Ammon's horn (tissue), 1 donor: ENCODE data around the gene E2F8.

ENCODE experiments used
- DNase-seq: peaks from one replicate; pipeline ENCODE4 v3.0.0-alpha.2; 2016; ENCODE audit warnings: low spot score

The E2F8 gene

DNA sequence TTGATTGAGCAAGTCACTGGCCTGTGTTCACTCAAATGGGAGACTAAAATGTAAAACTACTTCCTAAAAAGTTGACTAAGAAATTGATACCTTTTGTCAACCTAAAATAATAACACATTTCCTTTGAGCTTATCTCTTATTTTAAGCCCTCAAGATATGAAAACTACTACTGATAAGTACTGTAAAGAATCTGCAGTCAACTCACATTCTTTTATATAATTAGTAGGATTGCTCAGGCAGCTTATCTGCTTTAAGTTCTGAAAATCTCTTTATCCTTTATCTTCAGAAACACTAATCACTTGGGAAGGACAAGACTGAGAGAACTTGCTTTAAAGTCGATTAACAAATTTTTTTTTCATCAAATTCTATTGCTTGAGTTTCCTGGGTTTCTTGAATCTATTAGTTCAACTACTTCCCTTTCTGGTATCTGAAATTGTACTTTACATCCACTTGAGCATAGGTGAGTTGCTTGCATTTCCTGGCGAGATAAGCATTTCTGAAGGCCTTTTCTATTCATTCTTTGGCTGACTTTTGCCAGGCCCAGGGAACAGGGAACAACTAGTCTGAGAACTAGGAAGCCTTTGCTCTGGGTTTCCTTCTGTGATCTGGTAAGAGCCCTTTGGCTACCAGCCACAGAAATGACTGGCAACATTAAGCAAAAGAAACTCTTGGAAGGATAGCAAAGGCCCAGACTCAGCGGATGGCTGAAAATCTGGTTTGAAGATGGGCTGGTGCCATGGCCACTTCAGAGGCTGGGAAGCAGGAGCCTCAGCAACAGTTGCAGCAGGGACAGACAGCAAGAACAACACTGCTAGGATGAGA lies 19.6 kb downstream of the E2F8 start:
- DNase-seq: peak; percentile 21

DNA sequence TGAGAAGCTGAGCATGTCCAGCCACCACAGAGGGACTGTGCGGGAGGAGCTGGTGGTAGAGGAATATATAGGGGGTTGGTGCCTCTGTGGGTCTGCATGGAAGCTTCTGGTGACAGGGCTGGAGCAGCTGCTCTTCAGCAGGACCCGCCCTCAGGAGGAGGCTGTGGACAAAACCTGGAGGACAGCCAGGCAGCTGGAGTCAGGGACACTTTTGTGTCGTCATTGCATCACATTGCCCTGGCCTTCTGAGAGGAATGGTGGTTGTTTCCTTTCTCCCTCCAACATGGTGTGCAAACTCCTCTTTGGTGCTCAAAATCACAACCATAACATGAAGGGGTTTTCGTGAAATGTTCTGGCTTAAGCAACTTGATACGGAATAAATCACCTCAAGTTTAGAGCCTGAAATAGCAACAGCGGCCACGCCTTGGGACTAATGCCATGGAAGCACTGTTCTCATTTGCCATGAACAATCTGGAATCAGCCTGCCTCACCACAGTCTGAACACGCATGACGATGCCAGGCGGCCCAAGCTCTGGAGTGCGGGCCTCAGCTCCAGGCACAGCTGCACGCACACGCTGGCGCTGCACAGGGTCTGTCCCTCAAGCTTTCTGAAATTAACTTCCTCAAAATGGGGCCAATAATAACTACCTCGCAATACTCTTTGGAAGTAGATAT lies 21.8 kb downstream of the E2F8 start:
- peak; percentile 54 for DNase-seq

DNA sequence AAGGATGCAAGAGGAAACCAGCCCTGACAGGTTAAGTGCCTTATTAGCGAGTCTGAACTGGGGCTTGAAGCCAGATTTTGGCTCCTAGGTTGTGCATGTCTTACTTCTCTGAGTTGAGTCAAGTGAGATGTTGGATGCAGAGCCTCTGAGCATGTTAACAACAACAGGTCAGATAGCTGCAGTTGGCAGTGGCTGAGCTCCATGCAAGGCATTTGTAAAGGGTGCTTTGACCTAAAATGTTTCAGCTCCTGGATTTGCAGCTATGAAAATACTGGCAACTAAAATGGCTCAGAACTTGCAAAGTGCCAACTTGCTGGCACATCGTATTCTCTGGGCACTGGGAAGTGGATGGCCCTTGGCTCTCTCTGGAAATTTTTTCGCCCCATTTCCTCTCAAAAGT lies 22.5 kb downstream of the E2F8 start:
- peak; percentile 46 for DNase-seq

DNA sequence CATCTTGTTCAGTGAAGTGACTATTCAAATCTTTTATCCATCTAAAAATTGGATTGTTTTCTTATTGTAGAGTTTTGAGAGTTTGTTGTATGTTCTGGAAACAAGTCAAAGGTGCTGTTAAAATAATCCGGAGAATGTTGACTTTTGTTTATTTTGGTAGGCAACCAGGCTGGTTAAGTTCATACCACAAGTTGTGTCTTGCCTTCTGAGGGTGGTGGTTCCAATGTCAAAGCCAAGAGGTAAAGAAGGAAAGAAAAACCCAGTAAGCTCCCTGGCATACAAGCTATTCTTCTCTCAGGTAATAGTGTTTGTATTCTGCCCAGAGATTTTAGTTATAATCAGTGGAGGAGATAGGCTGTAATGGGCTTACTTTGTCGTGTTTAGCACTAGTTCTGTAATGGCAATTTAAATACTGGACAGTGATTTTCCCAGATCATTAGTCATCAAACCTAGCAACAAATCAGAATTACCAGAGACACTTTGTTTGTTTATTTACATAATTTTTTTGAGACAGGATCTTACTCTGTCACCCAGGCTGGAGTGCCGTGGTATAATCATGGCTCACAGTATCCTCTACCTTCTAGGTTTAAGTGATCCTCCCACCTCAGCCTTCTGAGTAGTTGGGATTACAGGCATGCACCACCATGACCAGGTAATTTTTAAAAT lies 23.9 kb downstream of the E2F8 start:
- DNase-seq: no peak

DNA sequence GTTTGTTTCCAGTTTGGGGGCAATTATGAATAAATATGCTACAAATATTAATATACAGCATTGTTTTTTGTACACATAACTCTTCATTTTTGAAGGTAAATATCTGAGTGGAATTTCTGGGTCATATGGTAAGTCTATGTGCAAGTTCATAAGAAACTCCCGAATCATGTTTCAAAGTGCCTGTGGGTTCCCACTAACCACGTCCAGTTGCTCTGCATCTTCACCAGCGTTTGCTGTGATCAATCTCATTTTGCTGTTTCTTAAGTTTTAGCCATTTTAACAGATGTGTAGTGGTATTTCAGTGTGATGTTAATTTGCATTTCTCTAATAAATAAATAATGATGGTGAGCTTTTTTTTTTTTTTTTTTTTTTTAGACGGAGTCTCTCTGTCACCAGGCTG lies 24.7 kb downstream of the E2F8 start:
- DNase-seq: no peak

DNA sequence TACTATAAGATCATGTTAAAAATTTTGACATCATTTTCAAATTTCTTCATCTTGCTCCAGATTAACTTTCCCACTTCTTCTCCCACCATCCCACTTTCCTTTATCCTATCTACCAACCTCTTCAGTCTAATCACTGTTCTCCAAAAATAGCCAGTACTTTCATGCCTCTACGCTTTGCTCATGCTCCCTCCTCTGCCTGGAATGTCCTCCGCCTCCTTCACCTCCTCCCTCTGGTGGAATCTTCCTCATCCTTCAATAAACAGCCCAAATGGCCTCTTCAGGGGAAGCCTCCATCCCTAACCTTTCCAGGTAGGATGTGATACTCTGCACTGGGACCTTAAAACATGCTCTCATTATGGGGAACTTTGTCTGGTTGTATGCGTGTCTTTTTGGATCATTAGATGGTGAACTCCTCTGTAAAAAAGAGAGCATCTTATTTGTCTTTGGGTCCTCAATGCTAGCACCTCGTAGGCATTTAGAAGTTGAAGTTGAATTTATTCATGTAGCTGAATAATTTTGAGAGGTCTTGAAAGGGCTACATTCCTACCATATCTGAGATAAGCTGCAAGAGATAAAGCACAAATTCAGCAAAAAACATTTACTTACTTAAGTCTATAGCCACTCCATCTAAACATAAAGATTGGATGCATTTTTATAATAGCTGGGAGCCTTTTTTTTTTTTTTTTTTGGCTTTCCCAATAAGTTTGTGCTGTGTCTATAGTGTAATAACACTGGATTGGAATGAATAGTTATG lies 31.0 kb downstream of the E2F8 start:
- no peak for DNase-seq

DNA sequence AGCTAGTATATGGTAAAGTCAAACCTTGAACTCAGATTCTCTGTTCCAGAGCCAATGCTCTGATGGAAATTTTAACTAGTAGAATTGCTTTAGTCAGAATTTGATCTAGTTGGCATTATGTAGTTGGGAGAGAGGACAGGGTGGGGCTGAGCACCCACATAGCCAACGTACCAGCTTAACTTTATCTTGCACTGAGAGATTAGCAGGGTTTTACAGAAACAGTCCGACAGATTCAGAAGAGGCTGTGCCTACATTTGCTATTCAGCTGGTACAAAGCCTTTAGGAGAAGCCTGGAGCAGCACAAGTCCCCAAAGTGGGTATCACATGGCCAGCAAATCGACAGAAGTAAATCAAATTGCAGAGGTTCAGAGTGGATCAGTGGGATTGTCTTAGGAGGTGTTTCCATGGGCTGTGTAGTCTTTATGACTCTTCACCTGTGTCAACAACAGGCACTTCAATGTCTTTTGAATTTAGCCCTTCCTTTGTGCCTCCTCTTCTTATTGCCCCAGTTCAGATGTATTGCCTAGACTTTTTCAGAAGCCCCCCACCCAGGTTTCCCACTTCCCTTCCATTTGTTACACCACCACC lies 31.7 kb downstream of the E2F8 start:
- DNase-seq: no peak

DNA sequence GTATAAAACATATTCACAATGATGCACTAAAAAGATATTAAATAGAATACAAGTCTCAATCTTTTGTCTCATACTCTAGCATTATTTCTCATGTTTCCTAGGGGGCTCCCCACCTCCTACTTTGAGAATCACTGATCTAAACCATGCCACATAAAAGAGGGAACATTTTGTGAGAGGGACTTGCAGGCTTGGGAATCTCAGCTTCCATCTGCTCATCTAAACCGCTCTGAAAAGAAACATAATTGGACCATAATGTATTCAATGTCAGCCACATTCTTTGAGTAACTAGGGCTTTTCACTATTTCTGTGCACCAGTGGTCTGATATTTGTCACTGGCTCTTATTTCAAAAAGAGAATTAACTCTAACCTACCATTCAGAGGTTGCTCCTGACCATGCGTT lies 32.6 kb downstream of the E2F8 start:
- DNase-seq: no peak

DNA sequence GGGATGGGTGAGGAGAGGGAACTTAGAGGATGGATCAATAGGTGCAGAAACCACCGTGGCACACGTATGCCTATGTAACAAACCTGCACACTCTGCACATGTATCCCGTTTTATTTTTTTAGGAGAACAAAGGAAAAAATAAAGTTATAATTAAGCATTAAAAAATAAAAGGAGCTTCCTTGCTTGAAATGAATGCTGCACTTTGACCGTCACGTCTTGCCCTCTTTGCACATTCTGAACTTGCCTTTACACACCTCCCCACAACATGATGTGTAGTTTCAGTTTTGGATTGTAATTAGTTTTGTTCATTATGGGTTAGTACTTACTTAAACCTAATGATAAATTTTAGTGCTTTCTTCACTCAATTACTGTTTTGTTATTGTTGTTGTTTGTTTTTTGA lies 35.9 kb downstream of the E2F8 start:
- no peak for DNase-seq

DNA sequence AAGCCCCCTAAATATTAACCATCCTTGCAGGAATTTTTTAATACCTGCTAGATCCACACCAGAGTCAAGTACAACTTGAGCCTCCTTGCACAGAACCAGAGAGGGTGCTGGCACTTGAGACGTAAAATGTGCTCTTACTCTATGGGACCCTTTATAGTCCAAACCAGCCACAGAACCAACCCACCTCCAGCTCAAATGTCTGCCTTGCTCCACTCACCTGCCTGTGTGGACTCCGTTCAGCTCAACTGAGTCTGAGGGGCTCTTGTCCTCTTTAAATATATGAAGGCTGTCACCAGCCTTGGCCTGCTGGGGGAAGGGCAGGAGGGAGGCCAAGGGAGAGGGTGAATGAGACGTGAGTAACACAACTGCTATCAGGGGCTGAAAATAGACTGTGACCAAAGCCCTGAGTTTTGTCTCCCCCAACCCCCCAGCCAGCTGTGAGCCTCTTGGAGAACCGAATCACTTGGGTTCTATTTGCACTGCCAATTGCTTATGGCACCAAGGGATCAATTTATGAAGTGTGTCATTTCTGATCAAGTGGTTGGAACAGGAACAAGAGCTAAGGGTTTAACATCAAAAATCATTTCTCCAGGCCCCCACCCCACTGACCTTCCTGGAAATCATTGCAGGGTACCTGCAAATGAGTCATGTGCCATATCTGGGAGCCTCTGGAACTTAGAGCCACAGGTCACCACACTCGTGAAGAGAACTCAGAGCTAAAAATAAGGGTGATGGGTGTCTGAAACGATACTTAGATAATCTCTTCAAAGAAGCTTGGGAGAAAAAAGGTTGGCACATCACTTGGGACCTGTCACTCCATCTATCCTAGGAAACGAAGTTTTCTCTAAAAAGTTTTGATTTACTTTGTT lies 38.8 kb downstream of the E2F8 start, which contains the start of gene CSRP3:
Gene CSRP3 (minus strand): TSS at position 247 of the 869 bp plus-strand sequence. CDS start 9,535 bp downstream, outside the sequence.
- DNase-seq: no peak

DNA sequence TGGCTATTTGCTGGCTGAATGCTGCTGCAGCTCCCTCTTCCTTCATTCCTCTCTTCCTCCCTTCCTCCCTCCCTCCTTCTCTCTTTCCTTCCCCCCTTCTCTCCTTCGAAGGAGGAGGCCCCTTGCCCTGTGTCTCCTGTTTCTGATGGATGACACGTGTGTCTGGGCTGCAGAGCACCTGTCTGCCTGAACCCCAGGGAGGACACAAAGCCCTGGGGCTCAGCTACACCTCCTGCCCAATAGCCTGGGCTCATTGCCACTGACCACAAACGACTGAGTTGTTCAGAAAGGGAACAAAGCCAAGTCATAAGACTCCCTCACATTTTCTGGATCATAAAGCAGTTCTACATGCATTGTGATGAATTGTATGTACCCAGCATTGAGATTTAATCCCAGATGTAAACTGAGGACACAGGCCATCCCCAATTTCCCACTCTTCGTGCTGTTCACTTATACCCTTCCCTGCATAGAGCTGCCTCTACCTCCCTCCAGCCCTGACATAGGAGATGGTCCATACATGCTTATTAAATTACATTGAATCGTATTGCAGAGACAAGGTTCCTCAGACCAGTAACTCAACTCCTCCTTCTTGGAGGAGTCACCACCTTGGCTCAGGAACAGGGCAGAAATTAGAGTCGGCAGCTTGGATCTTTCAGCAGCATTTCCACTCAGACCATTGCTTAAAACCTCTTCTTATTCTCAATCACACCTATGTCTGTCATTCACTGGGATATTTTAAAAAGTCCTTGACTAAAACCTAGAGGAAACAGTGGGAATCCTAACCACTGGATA lies 40.1 kb downstream of the E2F8 start:
- no peak for DNase-seq

DNA sequence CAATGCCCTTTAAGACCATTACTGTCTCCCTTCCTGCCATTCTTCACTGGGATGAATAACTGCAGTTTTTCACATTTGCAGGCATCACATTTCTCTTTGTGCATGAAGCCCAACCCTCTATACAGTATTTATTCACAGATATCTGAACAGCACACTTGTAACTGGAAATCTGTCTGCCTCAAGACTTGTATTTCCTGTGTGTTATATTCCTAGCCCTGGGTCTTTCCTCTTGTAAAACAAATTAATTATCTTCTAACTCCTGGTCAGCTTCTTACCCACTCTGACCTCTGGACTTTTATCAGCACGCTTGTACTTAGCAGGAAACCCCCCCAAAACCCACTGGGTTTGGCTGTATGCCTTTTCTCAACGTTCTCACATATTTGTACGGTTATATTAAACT lies 41.0 kb downstream of the E2F8 start:
- DNase-seq: no peak

DNA sequence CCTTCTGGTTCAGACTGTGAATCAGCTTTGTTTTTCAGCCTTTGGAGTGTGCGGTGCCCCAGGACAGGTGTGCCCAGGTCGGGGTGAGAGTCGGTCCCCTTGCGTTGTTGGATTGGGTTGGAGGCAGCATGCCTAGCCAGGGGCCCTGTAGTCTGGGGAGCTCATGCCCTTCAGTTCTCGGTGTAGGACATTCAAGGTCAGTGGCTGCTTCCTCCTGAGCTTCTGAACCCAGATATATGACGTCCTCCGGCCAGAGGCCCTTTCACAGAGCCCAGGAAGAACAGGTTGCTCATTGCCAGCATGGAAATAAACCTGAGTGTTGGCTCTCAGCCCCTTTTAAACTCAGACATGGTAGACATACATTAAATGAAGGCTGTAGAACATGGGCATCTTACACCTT lies 41.7 kb downstream of the E2F8 start:
- DNase-seq: no peak

DNA sequence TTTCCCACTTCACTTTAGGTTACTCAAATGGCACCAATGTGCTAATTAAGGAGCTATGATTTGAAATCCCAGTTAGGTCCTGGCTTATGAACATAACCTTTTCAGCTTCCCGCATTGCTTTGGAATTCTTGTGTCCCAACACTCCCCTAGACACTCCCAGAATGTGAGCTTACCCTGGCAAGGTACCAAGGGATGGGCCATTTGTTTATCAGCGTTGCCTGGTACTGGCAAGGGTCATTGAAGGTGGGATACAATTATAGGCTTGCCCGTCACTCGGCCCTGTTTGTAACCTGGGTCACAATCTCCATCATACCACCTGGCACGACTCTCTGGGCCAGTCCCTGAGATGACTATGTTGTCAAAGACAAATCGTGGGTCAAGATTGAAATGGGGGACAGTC lies 44.3 kb downstream of the E2F8 start:
- no peak for DNase-seq

DNA sequence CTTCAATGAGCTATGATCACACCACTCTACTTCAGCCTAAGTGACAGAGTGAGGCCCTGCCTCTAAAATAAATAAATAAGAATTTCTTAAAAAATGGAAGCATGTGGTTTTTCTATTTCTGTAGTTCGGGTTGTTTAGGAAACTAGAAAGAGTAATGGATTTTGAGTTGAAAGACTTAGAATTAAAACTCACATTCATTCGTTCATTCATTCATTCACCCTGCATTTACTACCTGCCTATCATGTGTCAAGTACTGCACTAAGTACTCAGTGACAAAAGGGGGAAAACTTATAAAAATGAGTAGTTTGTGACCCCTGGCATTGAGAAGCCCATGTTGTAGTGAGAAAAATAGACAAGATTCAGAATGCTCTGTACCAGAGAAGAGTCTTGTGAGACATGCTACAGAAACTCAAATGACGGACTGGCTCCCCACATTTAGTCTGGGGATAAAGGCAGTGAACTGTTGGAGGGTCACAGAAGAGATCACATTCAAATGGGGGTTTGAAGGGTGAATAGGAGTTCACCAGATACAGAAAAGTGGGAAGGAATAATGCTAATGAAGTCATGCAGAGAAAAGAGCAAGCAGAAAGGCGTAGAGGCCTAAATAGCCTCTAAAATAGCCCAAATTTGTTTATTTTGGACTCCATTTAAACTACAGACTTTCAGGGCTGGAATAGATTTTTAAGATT lies 46.0 kb downstream of the E2F8 start:
- DNase-seq: no peak

DNA sequence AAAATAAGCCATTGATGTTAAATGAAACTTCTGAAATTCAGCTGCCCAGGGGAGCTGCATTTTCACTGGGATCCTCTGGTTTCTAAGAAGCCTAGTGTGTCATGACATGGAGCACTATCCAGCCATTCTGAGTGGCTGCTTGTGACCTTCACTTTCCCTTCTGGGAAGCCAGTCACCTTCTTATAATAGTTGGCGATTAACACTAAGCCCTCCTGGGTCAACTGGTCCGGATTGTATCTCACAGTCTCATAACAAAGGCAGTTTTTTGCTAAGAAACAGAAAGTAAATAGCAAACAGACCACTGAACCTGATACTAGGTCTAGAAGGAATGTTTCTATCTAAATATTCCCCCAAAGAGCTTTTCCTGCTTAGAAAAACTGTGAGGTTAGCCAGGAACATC lies 46.8 kb downstream of the E2F8 start:
- DNase-seq: no peak

DNA sequence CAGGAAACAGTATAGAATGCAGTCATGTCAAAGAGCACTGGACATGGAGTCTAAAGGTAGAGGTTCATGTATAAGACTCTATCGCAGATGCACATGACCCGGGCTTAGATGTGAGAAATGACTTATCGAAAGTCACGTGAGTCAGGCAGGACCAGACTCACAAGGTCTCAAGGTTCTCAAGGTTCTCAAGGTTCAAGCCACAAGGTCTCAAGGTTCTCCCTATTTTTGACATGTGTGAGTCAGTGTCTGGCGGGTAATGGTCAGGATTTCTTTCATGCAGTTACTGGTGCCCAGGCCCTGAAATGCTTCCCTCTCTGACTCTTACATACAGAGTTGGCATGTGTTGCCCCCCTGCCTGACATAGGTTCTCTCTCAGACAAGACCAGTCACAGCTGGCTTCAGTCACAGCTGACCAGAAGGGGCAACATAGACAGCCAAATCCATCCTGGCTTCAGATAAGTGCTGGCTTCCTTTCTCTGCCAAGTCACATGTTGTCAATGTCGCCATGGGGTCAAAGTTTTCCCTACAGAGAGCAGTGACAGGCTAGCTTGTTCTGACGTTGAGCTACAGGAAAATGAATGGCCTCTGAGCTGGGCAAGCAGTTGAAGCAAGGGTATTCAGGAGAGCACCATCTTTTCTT lies 49.1 kb downstream of the E2F8 start:
- no peak for DNase-seq

DNA sequence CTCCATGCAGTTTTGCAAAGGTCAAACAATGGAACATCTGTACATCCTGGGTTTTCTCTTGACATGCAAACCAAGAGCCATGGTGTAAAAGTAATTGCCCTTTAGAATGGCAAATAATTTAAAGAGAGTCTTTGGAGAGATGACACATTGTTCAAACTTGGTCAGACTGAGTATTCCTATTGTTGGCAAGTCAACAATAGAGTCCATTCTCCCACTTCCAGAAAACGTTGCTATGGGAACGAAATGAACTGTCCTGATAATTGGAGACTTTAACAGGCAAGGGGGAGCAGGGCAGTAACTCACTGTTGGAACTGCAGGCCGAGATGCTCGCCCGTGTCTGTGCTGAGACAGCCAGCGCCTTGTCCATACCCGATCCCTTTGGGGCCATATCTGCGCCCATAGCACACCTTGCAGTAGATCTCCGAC lies 52.9 kb downstream of the E2F8 start:
- DNase-seq: peak; percentile 84
